ENCODE measurements around the gene GALR1. TPM values are rescaled to one million over a fixed set of nuclear protein-coding genes. Genes with fewer than 3 reads are reported as not detected.
"Not testable (repeated sequence)": the region's sequence is repeated elsewhere in the genome, so short reads cannot be mapped to it uniquely, and the experiment has no call there.

GALR1 gene
- total RNA-seq, 1 experiment from 2014 or later: not detected

DNA sequence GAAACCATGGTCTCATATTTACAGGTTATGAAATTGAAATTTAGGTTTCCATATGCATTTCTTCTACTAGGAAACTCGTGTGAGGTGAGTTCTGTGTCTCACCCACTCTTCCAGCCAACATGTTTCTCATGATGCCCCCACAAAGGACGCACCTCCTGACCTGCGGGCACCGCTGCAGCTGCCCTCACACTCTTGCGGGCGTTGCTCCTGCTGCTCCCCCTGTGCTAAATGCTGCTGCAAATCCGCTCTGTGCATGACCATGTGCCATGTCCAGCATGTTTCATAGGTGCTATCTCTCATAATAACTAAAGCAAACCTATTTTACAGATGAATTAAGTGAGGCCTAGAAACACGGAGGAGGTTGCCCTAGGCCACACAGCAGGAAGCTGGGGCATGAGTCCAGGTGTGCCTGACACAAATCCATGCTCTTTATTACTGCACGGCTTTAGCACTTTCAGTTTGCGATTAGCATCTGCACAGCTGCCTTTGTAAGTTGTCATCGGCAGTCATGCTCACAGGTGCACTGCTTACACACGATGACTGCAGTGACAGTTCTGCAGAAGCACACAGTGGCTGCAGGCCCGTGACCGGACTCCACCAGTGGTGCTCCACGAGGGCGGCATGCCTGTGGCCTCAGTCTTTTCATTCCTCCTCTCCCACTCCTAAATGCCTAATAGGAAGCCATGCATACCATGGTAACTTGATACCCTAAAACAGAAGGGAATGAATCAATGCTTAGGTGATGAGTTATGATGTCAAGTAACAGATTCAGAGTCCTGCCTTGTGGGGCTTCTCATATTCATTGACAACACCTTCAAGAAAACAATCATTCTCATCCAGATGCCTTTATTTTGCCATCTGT, 14.9 kb upstream of the GALR1 start:
- DNase-seq: no peak
- no peak overlapping the region for H3K4me3 ChIP-seq
- no peaks in the 10 kb centered on the region for H3K36me3 ChIP-seq
- 0 out of 2 replicates have a peak, but pooled peaks cover 2% of the 10 kb centered on the region for H3K27me3 ChIP-seq
- H3K9me3 ChIP-seq: no peaks in the 10 kb centered on the region; the same call in 1 of the 2 replicates

DNA sequence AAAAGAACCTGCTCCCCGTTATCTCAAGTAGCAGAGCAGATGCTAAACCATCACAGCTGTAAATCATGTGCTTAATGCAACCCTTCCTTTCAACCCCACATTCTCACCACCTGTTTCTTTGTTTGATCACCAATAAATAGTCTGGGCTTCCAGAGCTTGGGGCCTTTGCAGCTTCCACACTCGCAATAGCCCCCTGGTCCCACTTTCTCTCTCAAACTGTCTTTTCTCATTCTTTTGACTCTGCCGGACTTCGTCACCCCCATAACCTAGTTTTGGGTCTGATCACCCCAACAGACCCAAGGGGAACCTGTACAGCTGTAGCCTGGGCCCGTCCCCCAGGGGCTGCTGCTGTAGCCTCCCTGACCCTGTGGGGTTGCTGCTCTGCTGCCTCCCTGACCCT, 10.4 kb upstream of the GALR1 start:
- H3K4me3 ChIP-seq, H3K36me3 ChIP-seq, H3K27me3 ChIP-seq, H3K9me3 ChIP-seq, DNase-seq: not testable (repeated sequence)

DNA sequence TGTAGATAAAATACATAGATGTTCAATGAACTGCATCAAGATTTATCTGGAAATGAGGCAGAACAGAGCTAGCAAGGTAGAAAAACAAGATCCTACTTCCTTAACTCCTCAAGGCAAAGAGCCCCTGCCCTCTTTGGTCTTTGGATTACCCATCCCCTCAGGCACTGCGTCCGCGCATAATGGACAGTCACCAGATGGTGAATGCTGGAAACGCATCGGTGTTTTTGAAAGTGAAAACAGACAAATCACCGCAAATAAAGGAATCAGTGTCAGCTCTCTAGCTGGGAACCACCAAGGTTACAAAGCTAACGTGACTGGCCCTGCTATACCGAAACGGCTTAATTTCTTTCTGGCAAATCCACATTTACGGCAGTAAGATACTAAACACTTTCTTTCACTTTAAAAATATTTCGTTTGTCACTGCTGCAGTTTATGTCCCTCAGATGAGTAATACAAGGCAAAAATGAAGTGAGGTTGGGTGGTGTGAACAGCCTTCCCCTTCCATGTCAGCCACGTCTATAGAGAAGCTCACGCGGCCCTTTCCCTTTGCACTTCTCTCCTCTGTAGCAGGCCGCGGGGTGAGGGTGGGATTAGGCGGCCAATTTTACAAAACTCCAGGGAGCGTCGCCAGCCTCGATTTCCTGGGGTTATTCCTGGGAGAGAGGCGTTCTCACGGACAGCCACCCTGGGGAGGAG, 627 bp upstream of the GALR1 start:
- H3K9me3 ChIP-seq: peaks cover 3% of the 10 kb centered on the region; the same call in 1 of the 2 replicates
- DNase-seq: no peak
- peaks cover 27% of the 10 kb centered on the region for H3K27me3 ChIP-seq
- H3K4me3 ChIP-seq: no peak overlapping the region
- H3K36me3 ChIP-seq: no peaks in the 10 kb centered on the region

DNA sequence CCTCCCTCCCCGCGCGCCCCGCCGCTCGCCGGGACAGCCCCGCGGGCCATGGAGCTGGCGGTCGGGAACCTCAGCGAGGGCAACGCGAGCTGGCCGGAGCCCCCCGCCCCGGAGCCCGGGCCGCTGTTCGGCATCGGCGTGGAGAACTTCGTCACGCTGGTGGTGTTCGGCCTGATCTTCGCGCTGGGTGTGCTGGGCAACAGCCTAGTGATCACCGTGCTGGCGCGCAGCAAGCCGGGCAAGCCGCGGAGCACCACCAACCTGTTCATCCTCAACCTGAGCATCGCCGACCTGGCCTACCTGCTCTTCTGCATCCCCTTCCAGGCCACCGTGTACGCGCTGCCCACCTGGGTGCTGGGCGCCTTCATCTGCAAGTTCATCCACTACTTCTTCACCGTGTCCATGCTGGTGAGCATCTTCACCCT, 865 bp downstream of the GALR1 start:
- Histone ChIP-seq H3K9me3 (peaks cover 3% of the 10 kb centered on the region; the same call in 1 of the 2 replicates), H3K27me3 (peaks cover 27% of the 10 kb centered on the region), H3K36me3 (no peaks in the 10 kb centered on the region), H3K4me3 (no peak overlapping the region)
- no peak for DNase-seq

DNA sequence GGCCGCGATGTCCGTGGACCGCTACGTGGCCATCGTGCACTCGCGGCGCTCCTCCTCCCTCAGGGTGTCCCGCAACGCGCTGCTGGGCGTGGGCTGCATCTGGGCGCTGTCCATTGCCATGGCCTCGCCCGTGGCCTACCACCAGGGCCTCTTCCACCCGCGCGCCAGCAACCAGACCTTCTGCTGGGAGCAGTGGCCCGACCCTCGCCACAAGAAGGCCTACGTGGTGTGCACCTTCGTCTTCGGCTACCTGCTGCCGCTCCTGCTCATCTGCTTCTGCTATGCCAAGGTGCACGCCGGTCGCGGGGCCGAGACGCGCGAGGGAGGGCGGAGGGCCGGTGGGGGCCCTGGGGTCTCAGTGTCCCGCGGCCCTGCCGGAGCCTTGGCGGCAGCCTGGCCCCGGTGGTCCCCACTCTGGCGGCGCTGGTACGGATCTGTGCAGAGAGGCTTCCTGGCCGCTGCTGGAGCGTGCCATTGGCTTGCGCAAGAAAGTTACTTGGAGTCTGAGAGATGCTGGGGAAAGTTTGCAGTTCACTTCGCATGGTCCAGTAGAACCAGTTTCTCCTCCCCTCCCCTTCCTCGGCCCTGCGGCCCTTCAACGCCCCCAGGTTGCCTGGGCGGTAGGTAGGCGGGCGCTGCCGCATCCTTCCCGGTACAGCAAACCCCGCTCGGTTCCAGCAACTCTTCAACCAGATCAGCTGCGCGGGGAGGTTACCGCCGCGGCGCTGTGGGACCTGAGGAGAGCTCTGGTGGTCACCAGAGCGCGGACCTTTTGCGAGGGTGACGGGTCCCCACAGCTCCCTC, 1.5 kb downstream of the GALR1 start:
- DNase-seq: no peak
- H3K4me3 ChIP-seq: no peak overlapping the region
- H3K27me3 ChIP-seq: peaks cover 27% of the 10 kb centered on the region
- H3K36me3 ChIP-seq: no peaks in the 10 kb centered on the region
- peaks cover 3% of the 10 kb centered on the region; the same call in 1 of the 2 replicates for H3K9me3 ChIP-seq

DNA sequence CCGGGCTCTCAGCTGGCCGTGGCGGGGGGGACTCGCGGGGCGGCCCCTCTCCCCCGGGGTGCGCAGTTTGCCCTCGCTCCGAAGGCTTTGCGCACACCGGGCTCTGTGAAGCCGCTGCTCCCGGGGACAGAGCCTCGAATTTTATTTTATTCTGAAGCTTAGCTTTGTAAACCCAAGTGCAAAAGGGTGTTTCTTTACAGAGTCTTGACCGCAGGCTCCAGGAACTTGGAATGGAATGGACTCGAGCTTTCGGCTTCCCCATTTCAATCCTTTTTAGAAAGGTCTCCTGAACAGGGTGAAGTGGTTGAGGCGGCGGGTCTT, 2.0 kb downstream of the GALR1 start:
- Histone ChIP-seq H3K4me3 (no peak overlapping the region), H3K27me3 (peaks cover 27% of the 10 kb centered on the region), H3K9me3 (peaks cover 3% of the 10 kb centered on the region; the same call in 1 of the 2 replicates), H3K36me3 (no peaks in the 10 kb centered on the region)
- no peak for DNase-seq

DNA sequence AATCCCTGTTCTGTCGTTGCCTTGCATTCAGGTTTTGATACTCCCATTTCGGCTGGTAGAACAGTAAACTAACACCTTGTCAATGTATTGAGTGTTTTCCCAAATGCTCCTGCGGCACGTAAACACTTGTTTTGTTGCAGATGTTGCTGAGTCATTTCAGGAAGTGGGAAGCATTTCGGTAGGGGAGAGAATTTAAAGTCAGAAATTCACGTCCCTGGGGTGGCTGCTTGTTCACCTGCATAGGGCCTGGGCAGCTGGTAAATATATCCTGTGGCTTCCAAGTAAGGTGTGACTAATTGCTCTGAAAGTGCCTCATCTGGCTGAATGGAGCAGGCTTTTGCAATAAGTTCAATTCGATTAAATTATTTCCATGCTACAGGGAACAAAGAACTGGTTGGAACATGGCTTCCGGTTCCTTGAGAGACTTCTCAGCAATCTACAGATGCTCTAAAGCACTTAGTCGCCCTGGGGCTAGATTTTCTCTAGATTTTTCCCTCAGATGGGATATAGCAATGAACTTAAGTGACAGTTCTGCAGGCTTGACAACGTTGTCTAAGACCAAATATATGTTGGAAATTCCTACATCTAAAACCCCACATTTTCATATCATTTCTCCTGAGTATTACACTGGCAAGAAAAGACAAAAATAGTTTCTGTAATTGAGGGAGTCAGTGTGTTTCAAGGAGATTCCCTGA, 5.2 kb downstream of the GALR1 start:
- no peaks in the 10 kb centered on the region for H3K36me3 ChIP-seq
- no peak for DNase-seq
- peaks cover 11% of the 10 kb centered on the region for H3K27me3 ChIP-seq
- H3K4me3 ChIP-seq: no peak overlapping the region
- no peaks in the 10 kb centered on the region for H3K9me3 ChIP-seq

DNA sequence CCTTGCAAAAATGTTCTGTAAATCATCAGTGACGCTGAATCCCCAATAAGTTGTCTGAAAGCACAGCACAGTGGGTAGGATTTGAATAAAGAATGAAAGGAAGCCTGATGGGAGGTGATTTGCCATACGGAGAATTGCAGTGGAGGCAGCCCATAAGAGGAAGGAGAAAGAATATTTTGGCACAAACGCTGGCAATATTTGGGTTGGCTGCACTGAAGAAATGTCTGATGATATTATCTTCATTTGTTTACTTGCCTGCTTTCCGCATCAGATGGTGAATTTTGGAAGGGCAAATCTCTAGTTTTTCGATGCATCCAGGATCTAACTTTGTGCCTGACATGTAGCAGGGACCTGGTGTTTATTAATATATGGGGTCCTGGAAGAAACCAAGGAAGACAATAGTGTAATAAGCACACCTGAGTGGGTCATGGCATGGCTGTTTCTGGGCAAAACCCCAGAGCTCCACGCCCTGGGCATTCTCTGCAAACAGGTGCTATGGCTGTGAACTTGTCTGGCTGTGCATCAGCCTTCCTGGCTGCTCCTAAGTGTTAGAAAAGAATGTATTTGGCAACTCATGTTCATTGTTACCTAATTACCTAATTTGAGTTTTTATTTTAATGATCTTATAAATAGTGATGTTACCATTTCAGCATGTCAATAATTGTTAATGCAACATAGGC, 5.9 kb downstream of the GALR1 start:
- no peak overlapping the region for H3K4me3 ChIP-seq
- H3K27me3 ChIP-seq: peaks cover 7% of the 10 kb centered on the region
- DNase-seq: no peak
- no peaks in the 10 kb centered on the region for H3K36me3 ChIP-seq
- no peaks in the 10 kb centered on the region for H3K9me3 ChIP-seq

DNA sequence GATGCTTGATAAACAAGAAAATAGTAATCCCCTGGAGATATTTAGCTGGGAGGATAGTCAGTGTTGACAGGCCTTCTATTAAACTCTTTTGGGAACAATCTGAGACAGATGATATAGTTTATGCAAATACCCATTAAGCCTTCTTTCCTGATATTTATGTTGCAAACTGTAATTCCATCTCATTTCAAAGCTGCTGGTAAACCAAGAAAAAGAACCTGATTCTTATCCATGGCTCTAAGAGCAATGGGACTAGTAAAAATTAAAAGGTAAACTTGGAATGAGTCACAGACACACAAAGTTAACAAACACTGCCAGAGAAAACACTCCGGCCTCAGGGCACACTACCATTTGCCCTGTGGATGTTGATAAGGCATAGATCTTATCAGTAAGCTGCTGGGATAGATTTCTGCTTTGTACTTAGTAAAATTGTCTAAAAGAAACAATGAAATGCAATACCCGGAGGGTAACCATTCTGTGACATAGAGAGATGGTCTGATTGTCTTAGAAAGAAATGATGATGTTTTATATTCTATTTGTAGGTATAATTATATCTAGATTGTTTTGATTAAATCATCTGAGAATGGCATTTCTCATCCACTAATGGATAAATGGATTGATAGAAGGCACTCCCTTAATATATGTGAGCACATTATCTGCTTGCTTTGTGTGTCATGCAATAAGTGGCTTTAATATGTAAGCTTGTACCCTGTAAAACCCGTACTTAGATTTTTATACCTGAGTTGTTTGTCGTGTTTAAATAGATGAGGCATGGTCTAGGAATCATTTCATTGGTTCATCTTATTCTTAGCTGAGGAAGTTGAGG, 13.2 kb downstream of the GALR1 start:
- no peaks in the 10 kb centered on the region for H3K9me3 ChIP-seq
- no peak overlapping the region for H3K4me3 ChIP-seq
- H3K27me3 ChIP-seq: no peaks in the 10 kb centered on the region
- H3K36me3 ChIP-seq: no peaks in the 10 kb centered on the region
- no peak for DNase-seq

DNA sequence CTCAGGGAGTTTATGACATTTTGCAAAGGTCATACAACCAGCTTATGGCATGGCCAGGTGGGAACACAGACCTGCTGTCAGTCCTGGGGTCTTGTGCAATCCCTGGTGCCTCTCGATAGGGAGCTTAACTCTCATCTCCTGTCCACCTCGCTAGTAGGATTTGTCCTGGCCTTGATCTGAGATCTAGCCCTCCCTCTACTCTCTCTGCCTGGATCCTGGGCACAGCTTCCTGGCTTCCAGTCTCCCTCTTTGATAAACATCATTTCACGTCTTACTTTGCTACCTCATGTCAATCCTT, 13.8 kb downstream of the GALR1 start:
- DNase-seq: no peak
- Histone ChIP-seq H3K36me3 (no peaks in the 10 kb centered on the region), H3K27me3 (no peaks in the 10 kb centered on the region), H3K4me3 (no peak overlapping the region), H3K9me3 (no peaks in the 10 kb centered on the region)

DNA sequence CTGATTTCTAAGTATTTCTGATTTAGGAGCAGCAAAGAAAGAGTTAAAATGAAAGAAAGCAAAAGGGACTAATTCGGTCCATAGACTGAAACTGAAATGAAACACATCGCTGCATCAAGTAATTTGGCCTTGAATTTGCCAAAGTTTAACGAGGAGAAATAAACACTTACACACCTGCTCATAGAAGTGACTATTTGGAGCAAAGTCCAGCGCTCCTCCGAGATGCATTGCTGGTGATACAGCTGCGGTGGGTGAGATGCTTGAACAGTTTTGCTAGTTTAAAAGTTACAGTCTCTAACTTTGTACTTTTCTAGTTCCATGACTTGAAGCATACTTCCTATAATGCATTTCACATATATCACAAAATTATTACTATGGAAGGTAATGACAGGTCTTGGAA, 18.3 kb downstream of the GALR1 start:
- no peak for DNase-seq
- no peak overlapping the region for H3K4me3 ChIP-seq
- no peaks in the 10 kb centered on the region for H3K27me3 ChIP-seq
- no peaks in the 10 kb centered on the region for H3K36me3 ChIP-seq
- no peaks in the 10 kb centered on the region for H3K9me3 ChIP-seq

DNA sequence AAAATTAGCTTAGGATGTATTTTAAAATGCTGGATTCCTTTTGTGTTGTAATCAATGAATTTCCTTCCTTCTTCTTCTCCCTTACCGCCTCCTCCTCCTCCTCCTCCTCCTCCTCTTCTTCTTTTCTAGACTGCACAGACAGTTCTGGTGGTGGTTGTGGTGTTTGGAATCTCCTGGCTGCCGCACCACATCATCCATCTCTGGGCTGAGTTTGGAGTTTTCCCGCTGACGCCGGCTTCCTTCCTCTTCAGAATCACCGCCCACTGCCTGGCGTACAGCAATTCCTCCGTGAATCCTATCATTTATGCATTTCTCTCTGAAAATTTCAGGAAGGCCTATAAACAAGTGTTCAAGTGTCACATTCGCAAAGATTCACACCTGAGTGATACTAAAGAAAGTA, 18.8 kb downstream of the GALR1 start:
- Histone ChIP-seq H3K4me3 (no peak overlapping the region), H3K27me3 (no peaks in the 10 kb centered on the region), H3K36me3 (no peaks in the 10 kb centered on the region), H3K9me3 (no peaks in the 10 kb centered on the region)
- no peak for DNase-seq

DNA sequence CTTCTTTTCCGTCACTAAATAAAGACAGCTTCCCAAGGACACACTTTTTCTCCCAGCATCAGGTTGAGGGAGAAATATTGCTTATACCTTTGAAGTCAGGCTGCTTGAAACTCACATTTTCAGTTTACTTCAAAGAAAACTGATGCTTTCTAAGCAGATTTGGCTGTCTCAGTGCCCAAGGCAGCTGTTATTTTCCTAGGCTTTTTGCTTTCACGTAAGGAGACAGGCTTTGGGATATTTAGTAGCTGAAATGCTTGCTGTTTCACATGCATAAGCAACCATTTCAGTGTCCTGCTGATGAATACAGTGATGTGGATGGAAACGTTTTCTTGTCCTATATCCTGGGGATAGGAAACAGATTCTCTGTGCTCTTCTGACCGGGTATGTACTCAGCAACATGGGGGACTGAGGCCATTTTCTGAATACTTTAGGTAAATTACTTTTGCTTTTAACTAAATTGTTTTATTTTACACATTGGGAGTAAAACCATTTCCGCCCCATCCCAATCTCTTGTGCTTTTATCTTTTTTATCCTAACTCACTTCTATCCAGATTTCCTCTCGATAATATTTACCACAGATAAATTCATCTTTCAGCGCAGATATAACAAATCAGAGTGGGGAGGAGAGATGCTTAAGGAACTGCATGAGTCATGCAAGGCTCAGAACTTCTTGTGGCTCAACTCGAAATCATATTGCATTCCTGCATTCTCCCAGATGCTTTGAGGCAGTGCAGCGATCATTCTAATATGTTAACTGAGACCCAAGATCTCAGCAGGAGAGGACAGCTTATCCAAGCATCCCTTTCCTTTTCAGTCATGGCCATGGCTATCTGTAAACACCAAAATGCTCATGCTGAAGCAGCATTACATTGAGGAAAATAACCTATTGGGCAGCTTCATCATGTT, 22.2 kb downstream of the GALR1 start:
- Histone ChIP-seq H3K9me3 (no peaks in the 10 kb centered on the region), H3K36me3 (no peaks in the 10 kb centered on the region), H3K27me3 (no peaks in the 10 kb centered on the region), H3K4me3 (no peak overlapping the region)
- DNase-seq: no peak

DNA sequence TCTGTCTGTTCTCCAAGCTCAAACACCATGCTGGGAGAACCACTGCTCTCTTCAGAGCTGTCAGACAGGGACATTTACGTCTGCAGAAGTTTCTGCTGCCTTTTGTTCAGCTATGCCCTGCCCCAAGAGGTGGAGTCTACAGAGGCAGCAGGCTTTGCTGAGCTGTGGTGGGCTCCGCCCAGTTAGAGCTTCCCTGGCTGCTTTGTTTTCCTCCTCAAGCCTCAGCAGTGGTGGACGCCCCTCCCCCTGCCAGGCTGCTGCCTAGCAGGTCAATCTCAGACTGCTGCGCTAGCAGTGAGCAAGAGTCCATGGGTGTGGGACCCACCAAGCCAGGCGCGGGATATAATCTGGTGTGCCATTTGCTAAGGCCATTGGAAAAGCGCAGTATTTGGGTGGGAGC, 41.2 kb downstream of the GALR1 start:
- not testable (repeated sequence) for H3K4me3 ChIP-seq, H3K36me3 ChIP-seq, H3K9me3 ChIP-seq, DNase-seq, H3K27me3 ChIP-seq

DNA sequence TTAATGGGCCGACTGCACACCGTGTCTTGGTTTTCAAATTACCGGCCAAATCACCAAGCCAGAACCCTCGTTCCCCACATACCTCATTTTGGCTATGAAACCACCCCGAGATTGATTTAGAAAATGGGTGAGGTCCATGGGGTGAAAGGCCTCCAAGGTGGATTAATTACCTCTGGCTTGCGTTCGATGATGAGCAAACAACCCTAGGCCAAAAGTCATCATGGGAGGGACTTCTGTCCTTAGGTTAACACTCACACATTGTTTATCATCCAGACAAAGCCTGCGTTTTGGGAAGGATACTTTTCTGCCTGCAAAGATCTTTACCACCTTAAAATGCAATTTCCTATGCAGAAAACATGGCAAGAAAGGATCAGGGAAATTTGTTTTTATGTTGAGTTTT, 48.5 kb downstream of the GALR1 start:
- Histone ChIP-seq H3K9me3 (no peaks in the 10 kb centered on the region), H3K4me3 (no peak overlapping the region), H3K36me3 (no peaks in the 10 kb centered on the region), H3K27me3 (no peaks in the 10 kb centered on the region)
- no peak for DNase-seq

Data from MG63 (cell line).